GM21529 (cell line): Measurements from ENCODE around the gene FAIM.
"Not testable (repeated sequence)": the region's sequence is repeated elsewhere in the genome, so short reads cannot be mapped to it uniquely, and the experiment has no call there.

ENCODE experiments used
- ATAC-seq: cut with Tn5 transposase; IDR thresholded peaks from one replicate; pipeline ENCODE4 v1.9.1; 2021; ENCODE audit not compliant: unreplicated experiment

FAIM gene

DNA sequence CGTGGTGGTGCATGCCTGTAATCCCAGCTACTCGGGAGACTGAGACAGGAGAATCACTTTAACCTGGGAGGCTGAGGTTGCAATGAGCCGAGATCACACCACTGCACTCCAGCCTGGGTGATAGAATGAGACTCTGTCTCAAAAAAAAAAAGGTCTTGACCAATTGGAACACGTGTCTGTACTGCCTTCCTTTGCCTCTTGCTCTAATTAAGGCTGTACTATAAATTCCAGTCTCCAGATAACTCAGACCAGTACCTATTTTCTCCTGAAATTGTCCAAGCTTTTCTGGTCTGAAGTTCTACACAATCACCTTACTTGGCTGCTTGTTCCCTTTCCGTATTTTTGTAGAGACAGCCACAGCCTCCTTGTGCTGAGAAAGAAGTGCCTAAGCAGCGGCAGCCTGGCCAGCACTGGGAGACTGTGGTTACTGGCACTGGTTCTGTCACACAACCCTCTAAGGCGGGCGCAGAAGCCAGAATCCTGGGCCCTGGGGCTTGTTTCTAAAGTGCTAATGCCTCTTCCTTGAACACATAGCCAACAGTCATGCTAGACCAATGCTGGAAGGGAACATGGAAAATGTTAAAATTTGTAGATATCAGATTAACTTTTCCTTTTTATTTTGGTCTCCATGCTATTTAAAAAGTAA lies 8.3 kb upstream of the FAIM start:
- no peak for ATAC-seq

- ATAC-seq: not testable (repeated sequence)
Observed at GRCh38 chr3:138601661-138602060, 6.9 kb upstream of the FAIM start.

GRCh38 chr3:138604106-138604595 lies 4.4 kb upstream of the FAIM start:
- not testable (repeated sequence) for ATAC-seq

GRCh38 chr3:138609898-138610266 lies 1.3 kb downstream of the FAIM start:
- ATAC-seq: no peak

GRCh38 chr3:138615462-138615861 lies 6.9 kb downstream of the FAIM start:
- ATAC-seq: no peak

GRCh38 chr3:138620431-138620830 lies 11.9 kb downstream of the FAIM start:
- no peak for ATAC-seq

- no peak for ATAC-seq
Observed at GRCh38 chr3:138624518-138624917, 15.9 kb downstream of the FAIM start.

GRCh38 chr3:138625707-138626365 lies 17.3 kb downstream of the FAIM start:
- no peak for ATAC-seq

DNA sequence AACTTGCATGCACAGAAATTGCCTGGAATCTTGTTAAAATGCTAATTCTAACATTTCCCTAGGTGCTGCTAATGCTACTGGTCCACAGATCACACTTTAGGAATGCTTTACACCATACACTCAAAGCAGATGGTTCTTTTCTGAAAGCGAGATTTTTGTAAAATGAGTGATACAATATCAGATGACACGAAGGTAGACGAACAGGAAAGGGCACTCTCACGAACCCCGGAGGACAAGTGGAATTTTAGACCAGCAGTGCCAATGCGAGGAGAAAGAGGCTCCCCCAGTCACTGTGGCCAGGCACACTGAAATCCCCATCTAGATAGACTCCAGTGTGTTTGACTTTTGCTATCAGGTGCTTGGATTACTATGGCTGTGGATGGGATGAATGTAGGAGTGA lies 21.0 kb downstream of the FAIM start:
- no peak for ATAC-seq

DNA sequence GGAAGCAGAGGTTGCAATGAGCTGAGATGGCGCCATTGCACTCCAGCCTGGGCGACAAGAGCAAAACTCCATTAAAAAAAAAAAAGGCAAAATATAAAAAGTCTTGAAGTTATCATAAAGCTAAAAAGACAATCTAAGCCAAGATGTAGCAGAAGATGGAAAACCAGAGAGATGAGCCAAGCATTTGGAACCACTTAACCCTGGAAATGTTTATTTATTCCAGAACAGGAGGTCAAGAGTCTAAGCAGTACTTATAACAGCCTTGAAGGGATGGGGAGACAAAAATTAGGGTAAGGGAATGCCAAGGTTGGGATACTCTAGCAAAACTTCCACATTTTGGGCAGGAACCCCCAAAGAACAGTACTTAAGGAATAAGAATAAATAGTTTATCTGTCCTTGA lies 30.1 kb downstream of the FAIM start:
- no peak for ATAC-seq

GRCh38 chr3:138640537-138640936 lies 32.0 kb downstream of the FAIM start:
- no peak for ATAC-seq

DNA sequence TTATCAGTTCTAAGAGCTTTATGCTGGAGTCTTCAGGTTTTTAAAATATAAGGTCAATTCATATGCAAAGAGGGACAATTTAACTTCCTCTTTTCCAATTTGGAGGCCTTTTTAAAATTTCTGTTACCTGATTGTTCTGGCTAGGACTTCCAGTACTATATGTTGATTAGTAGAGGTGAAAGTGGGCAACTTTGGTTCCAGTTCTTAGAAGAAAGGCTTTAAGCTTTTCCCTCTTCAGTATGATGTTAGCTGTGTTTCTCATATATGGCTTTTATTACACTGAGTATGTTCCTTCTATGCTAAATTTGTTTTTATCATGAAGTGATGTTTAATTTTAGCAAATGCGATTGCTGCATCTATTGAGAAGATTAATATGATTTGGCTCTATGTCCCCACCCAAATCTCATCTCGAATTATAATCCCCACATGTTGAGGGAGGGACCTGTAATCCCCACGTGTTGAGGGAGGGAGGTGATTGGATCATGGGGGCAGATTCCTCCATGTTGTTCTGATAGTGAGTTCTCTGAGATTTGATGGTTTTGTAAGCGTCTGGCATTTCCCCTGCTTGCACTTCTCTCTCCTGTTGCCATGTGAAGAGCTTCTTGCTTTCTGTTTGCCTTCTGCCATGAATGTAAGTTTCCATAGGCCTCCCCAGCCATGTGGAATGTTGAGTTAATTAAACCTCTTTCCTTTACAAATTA lies 33.8 kb downstream of the FAIM start:
- no peak for ATAC-seq

DNA sequence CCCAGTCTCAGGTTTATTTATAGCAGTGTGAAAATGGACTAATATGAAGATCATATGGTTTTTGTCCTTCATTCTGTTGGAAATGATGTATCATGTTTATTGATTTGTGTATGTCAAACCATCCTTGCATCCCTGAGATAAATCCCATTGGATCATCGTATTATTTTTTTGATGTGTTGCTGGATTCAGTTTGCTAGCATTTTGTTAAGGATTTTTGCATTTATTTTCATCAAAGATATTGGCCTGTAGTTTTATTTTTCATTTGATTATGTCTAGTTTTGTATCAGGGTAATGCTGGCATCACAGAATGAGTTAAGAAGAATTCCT lies 34.3 kb downstream of the FAIM start:
- ATAC-seq: no peak

GRCh38 chr3:138646008-138646407 lies 37.4 kb downstream of the FAIM start:
- ATAC-seq: no peak

DNA sequence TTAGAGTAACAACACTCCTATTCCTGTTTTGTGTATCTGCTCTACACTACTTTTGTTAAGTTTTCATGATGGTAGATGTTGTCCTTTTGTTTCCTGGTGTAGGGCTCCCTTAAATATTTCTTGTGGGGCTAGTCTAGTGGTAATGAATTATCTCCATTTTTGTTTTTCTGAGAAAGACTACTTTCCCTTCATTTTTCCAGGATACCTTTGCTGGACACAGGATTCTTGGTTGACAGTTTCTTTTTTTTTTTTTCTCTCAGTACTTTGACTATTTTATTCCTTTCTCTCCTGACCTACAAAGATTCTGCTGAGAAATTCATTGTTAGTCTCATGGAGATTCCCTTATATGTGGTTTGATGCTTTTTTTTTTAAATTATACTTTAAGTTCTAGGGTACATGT lies 37.9 kb downstream of the FAIM start:
- no peak for ATAC-seq

- no peak for ATAC-seq
Observed at GRCh38 chr3:138649134-138649533, 40.6 kb downstream of the FAIM start.

GRCh38 chr3:138653567-138653966 lies 45.0 kb downstream of the FAIM start:
- no peak for ATAC-seq

- no peak for ATAC-seq
Observed at GRCh38 chr3:138657508-138657907, 48.9 kb downstream of the FAIM start.

DNA sequence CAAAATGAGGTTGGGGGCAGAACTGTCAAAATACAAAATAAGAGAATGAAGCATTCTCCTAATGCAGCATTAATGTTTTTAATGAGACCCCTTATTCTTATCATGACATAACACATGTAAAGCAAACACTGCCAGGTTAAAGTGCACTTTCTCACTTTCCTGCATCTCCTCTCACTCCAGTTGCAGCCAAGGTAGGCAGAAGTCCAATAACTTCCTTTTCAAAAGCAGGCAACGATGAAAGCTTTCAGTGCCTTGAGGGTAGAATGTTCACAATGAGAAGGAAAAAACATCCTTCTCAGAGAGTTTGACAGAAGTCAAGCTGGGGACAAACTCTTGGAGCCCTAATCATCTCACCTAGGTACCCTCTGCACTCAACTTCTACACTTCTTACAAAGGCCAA lies 59.5 kb downstream of the FAIM start:
- ATAC-seq: no peak

DNA sequence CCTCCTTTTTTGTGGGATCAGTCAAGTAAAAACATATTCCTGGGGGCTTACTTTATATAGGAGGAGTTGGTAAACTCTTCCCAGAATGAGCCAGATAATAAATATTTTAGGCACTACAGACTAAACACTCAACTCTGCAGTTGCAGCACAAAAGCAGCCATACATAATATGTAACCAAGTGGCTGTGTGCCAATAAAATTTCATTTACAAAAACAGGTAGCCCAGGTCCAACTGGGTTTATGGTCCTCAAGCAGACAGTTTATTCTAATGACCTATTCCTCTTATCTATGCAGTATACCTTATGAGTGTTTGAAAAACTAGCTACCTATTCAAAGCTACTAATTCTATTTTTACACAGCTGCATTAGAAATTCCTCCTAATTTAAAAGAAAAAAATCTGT lies 61.8 kb downstream of the FAIM start:
- ATAC-seq: no peak

GRCh38 chr3:138673641-138674530 lies 65.3 kb downstream of the FAIM start:
- ATAC-seq: no peak
